Fibroblast of mammary gland (primary cell): ENCODE measurements around the gene TRIM4.
"Not testable (repeated sequence)": the region's sequence is repeated elsewhere in the genome, so short reads cannot be mapped to it uniquely, and the experiment has no call there.

ENCODE experiments used
- DNase-seq: peaks from one replicate; pipeline ENCODE4 v3.0.0-alpha.2; 2010; ENCODE audit warnings: low read depth
- H3K4me3 ChIP-seq: 2 replicates; pipeline ENCODE4 v1.5.1; 2011; ENCODE audit warnings: low read depth, mild to moderate bottlenecking, low read length, moderate library complexity; ENCODE audit not compliant: control insufficient read depth
- CTCF ChIP-seq: conservative IDR thresholded peaks from 2 replicates; pipeline ENCODE4 v1.5.1; 2011; ENCODE audit warnings: low read depth, low read length, inconsistent platforms; ENCODE audit not compliant: control insufficient read depth, insufficient read depth

The TRIM4 gene

GRCh38 chr7:99894738-99895137, 24.6 kb downstream of the TRIM4 start:
- DNase-seq = no peak
- no peak for TF ChIP-seq CTCF
- H3K4me3 ChIP-seq = no peak overlapping the region

- DNase-seq = no peak
- no peak for TF ChIP-seq CTCF
- no peak overlapping the region for H3K4me3 ChIP-seq
These were observed 26.1 kb downstream of the TRIM4 start for GRCh38 chr7:99893280-99893679.

- H3K4me3 ChIP-seq, DNase-seq: not testable (repeated sequence)
These were observed 29.0 kb downstream of the TRIM4 start for GRCh38 chr7:99890348-99890747.

- not testable (repeated sequence) for H3K4me3 ChIP-seq, DNase-seq
These were observed 31.0 kb downstream of the TRIM4 start for GRCh38 chr7:99888366-99888765.

GRCh38 chr7:99881370-99881769, 38.0 kb downstream of the TRIM4 start:
- no peak for TF ChIP-seq CTCF
- H3K4me3 ChIP-seq = no peak overlapping the region
- no peak for DNase-seq

- TF ChIP-seq CTCF = no peak
- no peak within 1 kb of the TSS for H3K4me3 ChIP-seq
- no peak for DNase-seq
These were observed 42.4 kb downstream of the TRIM4 start, which contains the start of gene OR2AE1 for GRCh38 chr7:99876933-99877332. OR2AE1 (minus strand) TSS chr7:99877033; CDS start chr7:99877033, 0 bp downstream.

GRCh38 chr7:99876491-99876890, 42.8 kb downstream of the TRIM4 start:
- no peak for TF ChIP-seq CTCF
- no peak overlapping the region for H3K4me3 ChIP-seq
- no peak for DNase-seq

- no peak for TF ChIP-seq CTCF
- no peak overlapping the region for H3K4me3 ChIP-seq
- no peak for DNase-seq
These were observed 51.1 kb downstream of the TRIM4 start for GRCh38 chr7:99868246-99868645.

- DNase-seq, H3K4me3 ChIP-seq: not testable (repeated sequence)
These were observed 51.9 kb downstream of the TRIM4 start for GRCh38 chr7:99867477-99867876.
